HG02885 (cell line): ENCODE measurements around the gene FNDC3A.

Experiments used
- ATAC-seq: cut with Tn5 transposase; IDR thresholded peaks from one replicate; pipeline ENCODE4 v1.9.1; 2021; ENCODE audit warnings: mild to moderate bottlenecking; ENCODE audit not compliant: unreplicated experiment, poor library complexity

Gene FNDC3A

GRCh38 chr13:49246850-49247642, 271.3 kb downstream of the FNDC3A start:
- ATAC-seq = peak; percentile 48

DNA sequence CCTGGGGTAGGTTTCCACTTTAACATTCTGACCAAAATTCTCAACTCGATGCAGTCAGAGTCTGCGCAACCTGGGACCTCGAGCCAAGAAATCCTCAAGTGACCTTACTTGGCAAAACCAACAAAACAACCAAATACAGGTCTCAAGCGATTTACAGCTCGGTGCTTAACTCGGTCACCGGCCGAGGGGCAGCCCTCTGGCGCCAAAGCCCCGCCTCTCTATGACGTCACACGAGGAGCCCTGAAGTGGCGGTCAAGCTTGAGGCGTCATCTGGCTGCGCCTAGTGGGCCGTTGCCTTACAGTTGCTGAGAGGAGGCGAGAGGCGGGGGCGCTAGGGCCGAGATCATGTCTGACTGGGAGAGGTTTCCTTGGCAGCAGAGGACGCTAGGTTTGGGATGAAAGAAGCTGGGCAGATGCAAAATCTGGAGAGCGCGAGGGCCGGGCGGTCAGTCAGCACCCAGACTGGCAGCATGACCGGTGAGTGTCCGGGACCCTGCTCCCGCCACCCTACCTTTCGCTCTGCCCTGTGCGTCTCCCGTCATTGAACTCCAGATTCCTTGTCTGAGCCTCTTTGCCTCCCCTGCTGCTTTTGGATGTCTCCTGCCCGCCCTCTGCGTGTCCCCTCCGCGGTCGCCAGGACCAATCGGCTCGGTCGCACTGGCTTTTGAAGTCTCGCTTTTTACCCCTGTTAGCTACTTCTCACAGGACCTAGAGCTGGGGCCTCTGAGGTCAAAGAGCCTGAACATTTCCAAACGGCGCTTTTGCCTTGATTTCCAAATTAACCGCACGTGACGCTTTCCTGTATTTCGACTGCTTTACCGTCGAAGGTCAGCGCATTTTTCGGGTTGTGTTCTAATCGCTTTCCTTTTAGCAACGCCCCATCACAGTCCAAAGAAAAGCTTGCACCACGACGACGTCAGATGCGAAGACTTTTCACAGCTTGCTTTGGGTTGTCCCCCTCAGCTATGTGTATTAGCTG, 272.2 kb downstream of the FNDC3A start, which contains the start of gene CDADC1:
TSS of gene CDADC1 (plus strand) at position 283 of the 979 bp plus-strand sequence. CDS start at position 396, 113 bp downstream.
- peak; percentile 97 for ATAC-seq

DNA sequence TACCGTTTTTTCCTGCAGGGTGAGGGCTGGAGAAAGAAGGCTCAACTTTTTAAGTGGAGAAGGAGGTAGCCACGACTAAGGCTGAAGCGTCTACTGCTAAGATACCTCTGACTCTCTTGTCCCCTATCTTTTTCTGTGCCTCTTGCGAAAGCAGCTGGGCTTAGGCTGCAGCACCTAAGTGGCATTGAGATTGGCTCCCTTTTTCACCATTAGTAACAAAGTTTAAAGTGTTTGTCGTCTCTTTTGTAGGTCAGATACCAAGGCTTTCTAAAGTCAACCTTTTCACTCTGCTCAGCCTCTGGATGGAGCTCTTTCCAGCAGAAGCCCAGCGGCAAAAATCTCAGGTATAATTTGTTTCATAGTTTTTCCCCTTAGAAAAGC, 272.9 kb downstream of the FNDC3A start:
- no peak for ATAC-seq

DNA sequence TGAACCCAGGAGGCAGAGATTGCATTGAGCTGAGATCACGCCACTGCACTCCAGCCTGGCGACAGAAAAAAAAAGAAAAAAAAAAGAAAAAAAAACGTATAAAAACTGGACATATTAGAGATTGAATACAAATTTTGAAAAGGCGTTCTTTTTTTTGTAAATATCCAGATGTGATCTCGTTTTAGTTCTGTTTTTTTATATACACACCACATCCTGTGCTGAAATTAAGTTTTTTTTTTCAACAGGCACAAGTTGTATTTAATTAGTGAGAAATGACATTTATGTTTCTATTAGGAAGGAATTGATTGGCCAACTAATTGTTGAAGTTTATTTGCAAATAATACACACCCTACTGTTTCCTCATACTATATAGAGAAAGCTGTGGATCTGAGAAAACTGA, 275.6 kb downstream of the FNDC3A start:
- ATAC-seq = no peak

DNA sequence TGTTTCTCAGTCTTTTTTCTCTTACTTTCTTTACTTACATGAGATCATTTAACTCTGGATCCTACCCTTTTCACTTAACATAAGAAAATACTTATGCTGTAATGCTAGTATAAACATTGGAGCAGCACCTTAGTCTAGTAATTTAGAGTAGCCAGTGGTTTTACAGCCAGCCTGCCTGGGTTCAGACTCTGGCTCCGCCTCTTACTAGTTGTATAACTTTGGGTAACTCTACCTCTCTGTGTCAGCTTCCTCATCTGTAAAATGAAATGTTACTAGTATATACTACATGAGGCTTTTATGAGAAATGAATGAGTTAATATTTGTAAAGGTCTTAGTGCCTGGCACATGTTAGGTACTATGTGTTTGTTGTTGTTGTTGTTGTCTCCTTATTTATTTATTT, 277.6 kb downstream of the FNDC3A start:
- no peak for ATAC-seq

DNA sequence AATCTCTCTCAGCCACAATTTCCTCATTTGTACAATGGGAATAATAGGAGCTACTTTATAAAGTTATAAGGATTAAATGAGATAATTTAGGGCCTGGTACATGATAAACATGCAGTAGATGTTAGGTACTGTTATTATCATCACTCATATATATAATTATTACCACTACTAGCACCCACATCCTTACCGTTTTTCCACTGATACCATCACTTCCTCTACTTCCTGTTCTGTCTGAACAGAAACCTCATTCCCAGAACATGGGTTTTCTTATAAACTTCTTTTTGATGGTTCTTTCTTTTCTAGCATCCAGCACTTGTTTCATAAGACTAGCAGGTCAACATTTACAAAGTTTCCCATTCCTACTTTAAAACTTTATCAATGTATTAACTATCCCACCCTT, 278.3 kb downstream of the FNDC3A start:
- ATAC-seq = no peak

DNA sequence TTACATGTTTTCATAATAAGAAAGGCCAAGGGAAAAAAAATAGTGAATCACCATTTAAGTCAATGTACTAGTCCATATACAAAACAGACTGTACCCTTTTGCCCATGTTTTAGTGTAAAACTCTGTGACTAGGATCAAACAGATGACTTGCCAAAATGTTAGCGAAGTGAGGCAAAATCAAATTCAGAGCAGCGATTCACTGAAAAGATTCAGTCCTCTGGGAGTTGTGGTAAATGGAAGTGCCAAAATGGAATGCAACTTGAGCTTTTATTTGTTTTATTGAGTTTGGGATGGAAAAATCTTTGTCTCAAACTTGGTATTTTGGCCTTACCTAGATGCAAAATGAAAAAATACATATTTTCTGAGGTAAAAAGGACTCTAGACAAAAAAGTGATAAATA, 281.1 kb downstream of the FNDC3A start:
- no peak for ATAC-seq

DNA sequence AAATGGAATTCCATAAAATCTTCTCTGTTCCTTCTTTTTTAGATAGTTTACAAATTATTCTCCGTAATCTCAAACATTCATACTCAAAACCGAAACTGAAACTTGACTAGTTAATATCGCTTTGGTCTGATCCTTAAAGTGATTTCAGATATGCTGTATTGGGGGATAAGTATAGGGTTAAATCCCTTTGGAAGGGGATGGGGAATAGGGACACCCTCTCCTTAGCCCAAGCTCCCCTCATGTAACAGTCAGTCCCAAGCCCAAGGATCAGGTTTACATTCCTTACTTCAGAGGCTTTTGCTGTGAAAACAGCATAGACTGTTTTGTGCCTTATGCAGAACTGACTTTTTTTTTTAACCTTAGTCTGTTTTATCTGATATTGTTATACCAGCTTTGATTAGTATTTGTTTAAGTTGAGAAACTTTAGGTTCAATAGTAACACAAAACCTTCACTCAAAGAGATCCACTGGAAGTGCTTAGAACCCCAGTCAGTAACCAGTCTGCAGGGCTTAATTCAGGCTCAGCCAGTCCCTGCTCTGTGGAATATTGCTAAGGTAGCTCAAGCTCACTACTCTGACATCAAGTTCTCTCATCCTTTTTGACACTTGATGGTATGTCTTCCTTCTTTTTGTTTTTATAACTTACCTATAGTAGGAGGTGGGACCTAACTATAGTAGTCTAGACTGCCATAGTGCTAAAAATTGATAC, 282.5 kb downstream of the FNDC3A start:
- ATAC-seq = no peak
